ENCODE data around the gene SNAI3. TPM values are rescaled to one million over a fixed set of nuclear protein-coding genes. Genes with fewer than 3 reads are reported as not detected.

Gene SNAI3
- polyA plus RNA-seq, 1 donor from 2014 or later, result not detected

GRCh38 chr16:88697831-88698615 lies 11.7 kb upstream of the SNAI3 start:
- H3K27ac ChIP-seq (ENCODE audit: low read length), result no peak overlapping the region
- H3K4me2 ChIP-seq (ENCODE audit: low read length), result no peak overlapping the region
- no peaks in the 10 kb centered on the region for H3F3A ChIP-seq (ENCODE audit: insufficient read depth, low read length, poor library complexity, severe bottlenecking)
- no peak overlapping the region for H3K4me3 ChIP-seq (ENCODE audit: low read length)
- H2AFZ ChIP-seq (ENCODE audit: low read depth, low read length), result no peak overlapping the region
- H3K9me2 ChIP-seq (ENCODE audit: insufficient read depth, low read length), result no peaks in the 10 kb centered on the region
- no peak overlapping the region for H3K9ac ChIP-seq (ENCODE audit: low read length)
- H3K79me2 ChIP-seq (replicated peaks; ENCODE audit: insufficient read depth, low read length), result no peaks in the 10 kb centered on the region
- no peaks in the 10 kb centered on the region for H3K27me3 ChIP-seq (ENCODE audit: insufficient read depth, low read depth, low read length)
- TF ChIP-seq REST (IDR thresholded peaks at IDR 0.05; ENCODE audit: borderline replicate concordance) (no peak), POLR2AphosphoS5 (IDR thresholded peaks at IDR 0.05) (no peak), CTCF (IDR thresholded peaks at IDR 0.05; ENCODE audit: poor library complexity, severe bottlenecking) (no peak), EZH2 (IDR thresholded peaks at IDR 0.05; ENCODE audit: borderline replicate concordance, insufficient read depth, low read length, poor library complexity, severe bottlenecking) (no peak), RAD21 (conservative IDR thresholded peaks at IDR 0.05) (no peak), EP300 (conservative IDR thresholded peaks at IDR 0.05; ENCODE audit: poor library complexity, severe bottlenecking) (no peak)
- H3K9me3 ChIP-seq (ENCODE audit: low read length), result no peaks in the 10 kb centered on the region
- no peaks in the 10 kb centered on the region for H4K20me1 ChIP-seq (ENCODE audit: insufficient read depth)
- H3K36me3 ChIP-seq (ENCODE audit: insufficient read depth, low read length), result no peaks in the 10 kb centered on the region

GRCh38 chr16:88697116-88697830 lies 11.0 kb upstream of the SNAI3 start:
- Histone ChIP-seq H3K9me3 (ENCODE audit: low read length) (no peaks in the 10 kb centered on the region), H3K4me3 (ENCODE audit: low read length) (no peak overlapping the region), H3K27me3 (ENCODE audit: insufficient read depth, low read depth, low read length) (no peaks in the 10 kb centered on the region), H2AFZ (ENCODE audit: low read depth, low read length) (no peak overlapping the region), H3K79me2 (replicated peaks; ENCODE audit: insufficient read depth, low read length) (no peaks in the 10 kb centered on the region), H3K36me3 (ENCODE audit: insufficient read depth, low read length) (no peaks in the 10 kb centered on the region), H3K9ac (ENCODE audit: low read length) (no peak overlapping the region), H3K4me2 (ENCODE audit: low read length) (no peak overlapping the region), H3K9me2 (ENCODE audit: insufficient read depth, low read length) (no peaks in the 10 kb centered on the region), H3F3A (ENCODE audit: insufficient read depth, low read length, poor library complexity, severe bottlenecking) (no peaks in the 10 kb centered on the region), H3K27ac (ENCODE audit: low read length) (no peak overlapping the region), H4K20me1 (ENCODE audit: insufficient read depth) (no peaks in the 10 kb centered on the region)
- TF ChIP-seq CTCF (IDR thresholded peaks at IDR 0.05; ENCODE audit: poor library complexity, severe bottlenecking), result no peak
- TF ChIP-seq TAF1 (IDR thresholded peaks at IDR 0.05; ENCODE audit: low read depth), result no peak
- TF ChIP-seq SMC3 (conservative IDR thresholded peaks at IDR 0.05; ENCODE audit: poor library complexity), result no peak
- TF ChIP-seq EZH2 (IDR thresholded peaks at IDR 0.05; ENCODE audit: borderline replicate concordance, insufficient read depth, low read length, poor library complexity, severe bottlenecking), result no peak
- TF ChIP-seq MXI1 (conservative IDR thresholded peaks at IDR 0.05; ENCODE audit: poor library complexity, severe bottlenecking), result no peak
